Keratinocyte (primary cell): ENCODE data around the gene MTUS2. TPM values are rescaled to one million over a fixed set of nuclear protein-coding genes. Genes with fewer than 3 reads are reported as not detected.

ENCODE experiments used
- DNase-seq: peaks from one replicate; pipeline ENCODE4 v3.0.0-alpha.2; 2011; ENCODE audit warnings: low read depth, missing footprints, low spot score
- FAIRE-seq: peaks from 2 replicates; lab custom pipeline; 2011; peaks lifted over from hg19 to GRCh38; lab: Jason Lieb, UNC
- H2AFZ ChIP-seq: 2 replicates; pipeline ENCODE4 v1.6.0; 2012; ENCODE audit warnings: low read length, control low read depth, inconsistent platforms; ENCODE audit not compliant: control insufficient read depth
- H3K27ac ChIP-seq: 2 replicates; pipeline ENCODE4 v1.5.1; 2011; ENCODE audit warnings: low read length; ENCODE audit not compliant: control insufficient read depth, insufficient read depth
- H3K27me3 ChIP-seq: 3 replicates; pipeline ENCODE4 v1.6.0; 2011; ENCODE audit warnings: low read length; ENCODE audit not compliant: control insufficient read depth, insufficient read depth; ENCODE audit errors: extremely low read depth
- H3K36me3 ChIP-seq, 2 experiments: 2 replicates in 1 of 2; 3 replicates in 1 of 2; pipeline ENCODE4 v1.5.1; 2011; ENCODE audit warnings: low read length in 2 of 2, mild to moderate bottlenecking in 1 of 2; ENCODE audit not compliant: control insufficient read depth in 2 of 2, insufficient read depth in 2 of 2; ENCODE audit errors: extremely low read depth in 1 of 2
- H3K4me1 ChIP-seq: 3 replicates; pipeline ENCODE4 v1.5.1; 2011; ENCODE audit warnings: low read length; ENCODE audit not compliant: control insufficient read depth, insufficient read depth; ENCODE audit errors: extremely low read depth
- H3K4me2 ChIP-seq: 3 replicates; pipeline ENCODE4 v1.6.0; 2011; ENCODE audit warnings: low read depth, low read length; ENCODE audit not compliant: control insufficient read depth, insufficient read depth; ENCODE audit errors: extremely low read depth
- H3K4me3 ChIP-seq, 3 experiments: fragments of 200-600 bp in 1 of 3; sonication (generic) in 1 of 3; 2 replicates in 2 of 3; 3 replicates in 1 of 3; pipeline ENCODE4 v1.5.1; 2011 to 2016; ENCODE audit warnings: low read length in 3 of 3, mild to moderate bottlenecking in 3 of 3, control low read depth in 2 of 3, inconsistent platforms in 1 of 3, low read depth in 1 of 3, mixed read lengths in 1 of 3, mixed run types in 1 of 3, moderate library complexity in 1 of 3; ENCODE audit not compliant: control insufficient read depth in 2 of 3, insufficient read depth in 2 of 3; ENCODE audit errors: extremely low read depth in 1 of 3
- H3K79me2 ChIP-seq: 2 replicates; pipeline ENCODE4 v1.6.0; 2012; ENCODE audit warnings: low read length; ENCODE audit not compliant: control insufficient read depth, insufficient read depth
- H3K9ac ChIP-seq: 3 replicates; pipeline ENCODE4 v1.6.0; 2011; ENCODE audit warnings: low read length; ENCODE audit not compliant: control insufficient read depth, insufficient read depth; ENCODE audit errors: extremely low read depth
- H3K9me1 ChIP-seq: 3 replicates; pipeline ENCODE4 v1.6.0; 2011; ENCODE audit warnings: low read length; ENCODE audit not compliant: control insufficient read depth, insufficient read depth; ENCODE audit errors: extremely low read depth
- H3K9me3 ChIP-seq: 2 replicates; pipeline ENCODE4 v1.5.1; 2012; ENCODE audit warnings: low read depth, low read length; ENCODE audit not compliant: control insufficient read depth
- H4K20me1 ChIP-seq: 3 replicates; pipeline ENCODE4 v1.6.0; 2011; ENCODE audit warnings: low read length; ENCODE audit not compliant: control insufficient read depth, insufficient read depth; ENCODE audit errors: extremely low read depth
- CTCF ChIP-seq, 3 experiments: IDR thresholded peaks in 1 of 3; conservative IDR thresholded peaks in 1 of 3; optimal IDR thresholded peaks in 1 of 3; 2 replicates in 2 of 3; 3 replicates in 1 of 3; pipeline versions ENCODE3 to v1.5.1; 2011; ENCODE audit warnings: low read length in 3 of 3, mild to moderate bottlenecking in 3 of 3, moderate library complexity in 2 of 3, control low read depth in 1 of 3, inconsistent platforms in 1 of 3; ENCODE audit not compliant: insufficient read depth in 2 of 3; ENCODE audit errors: extremely low read depth in 1 of 3
- EZH2 ChIP-seq: IDR thresholded peaks from one replicate; pipeline ENCODE4 v1.6.1; 2012; ENCODE audit warnings: inconsistent platforms, mild to moderate bottlenecking, low read length, moderate library complexity
- dilution Hi-C: fragments of 300-500 bp; cut with MboI; formaldehyde crosslinking; loops from one replicate; pipeline ENCODE4 v1.7.0; 2020; ENCODE audit warnings: low sequenced_read_pairs; ENCODE audit not compliant: extremely low pct_ligation_motif_present
- polyA plus RNA-seq, 5 experiments: library from polyadenylated mRNA; depleted of rRNA in 3 of 5; stranded (reverse) in 3 of 5; stranded (forward) in 1 of 5; unstranded in 1 of 5; fragments of >200 nt; gene quantifications; 1 replicate in 1 of 5; 2 replicates in 3 of 5; 3 replicates in 1 of 5; pipeline versions ENCODE4 v1.2.1 to v1.2.3, GENCODE V29; 2011 to 2012; ENCODE audit warnings: missing spikeins in 2 of 5, low read depth in 1 of 5, low replicate concordance in 1 of 5

The MTUS2 gene
- polyA plus RNA-seq, 1 donor (not counting 4 experiments of a cell fraction or from before 2014, with no cell fraction given) = 0.17 TPM

GRCh38 chr13:29239653-29240525 lies 419.8 kb downstream of the MTUS2 start:
- Histone ChIP-seq H3K9ac (no peak overlapping the region), H3K4me2 (no peak overlapping the region), H3K9me3 (no peaks in the 10 kb centered on the region), H3K4me3 (no peak overlapping the region), H2AFZ (no peak overlapping the region), H3K27ac (no peak overlapping the region), H3K4me1 (no peaks in the 10 kb centered on the region), H3K27me3 (no peaks in the 10 kb centered on the region), H3K9me1 (no peaks in the 10 kb centered on the region), H3K79me2 (no peaks in the 10 kb centered on the region), H3K36me3 (no peaks in the 10 kb centered on the region), H4K20me1 (no peaks in the 10 kb centered on the region)
- TF ChIP-seq EZH2 = no peak
- no peak for TF ChIP-seq CTCF (optimal IDR thresholded peaks at IDR 0.05 in 1 of 3, IDR thresholded peaks at IDR 0.05 in 1 of 3, conservative IDR thresholded peaks at IDR 0.05 in 1 of 3; ENCODE audit: extremely low read depth in 1 of 3, insufficient read depth in 2 of 3, low read length in 3 of 3)
- dilution Hi-C loops = no loop called here
- DNase-seq (no peak), FAIRE-seq (no peak)

DNA sequence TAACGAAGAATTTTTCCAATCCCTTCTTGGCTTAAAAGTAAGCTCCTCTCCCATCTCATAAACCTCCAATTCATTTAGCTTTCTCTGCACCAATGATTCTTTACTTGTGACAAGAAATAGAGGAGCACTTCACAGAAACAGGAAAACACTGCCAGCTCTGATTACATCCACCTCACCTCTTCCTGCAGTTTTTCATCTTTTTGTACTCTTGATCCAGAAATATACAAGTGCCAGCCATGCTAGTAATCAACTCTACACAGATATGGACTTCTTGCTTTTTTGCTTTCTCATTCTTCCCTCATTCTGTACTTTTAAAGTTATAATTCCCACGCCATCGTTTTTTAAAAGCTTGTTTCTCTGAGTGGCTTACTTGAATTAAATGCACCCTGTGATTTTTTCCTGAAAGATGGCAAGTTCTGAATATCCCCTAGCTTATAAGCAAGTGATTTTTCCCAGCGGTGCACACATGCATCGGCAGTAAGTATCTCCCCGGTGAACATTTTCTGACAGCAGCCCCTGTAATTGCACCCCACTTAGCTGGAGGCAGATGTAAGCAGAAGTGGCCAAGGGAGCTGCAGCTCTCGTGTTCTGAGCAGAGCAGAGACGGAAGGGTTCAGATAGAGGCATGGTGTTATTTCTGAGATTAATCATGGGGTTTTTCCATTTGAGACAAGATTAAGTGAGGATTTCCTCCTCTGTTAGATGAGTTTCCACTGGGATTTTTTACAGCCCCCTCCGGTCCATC lies 434.7 kb downstream of the MTUS2 start:
- FAIRE-seq = no peak
- dilution Hi-C loops = no loop called here

More for the DNA sequence above, 434.7 kb downstream of the MTUS2 start:
- H3K4me2 ChIP-seq = no peak overlapping the region
- H3K27ac ChIP-seq = no peak overlapping the region
- H4K20me1 ChIP-seq = no peaks in the 10 kb centered on the region
- H3K36me3 ChIP-seq = no peaks in the 10 kb centered on the region
- no peak for DNase-seq
- no peak overlapping the region for H3K4me3 ChIP-seq
- no peaks in the 10 kb centered on the region for H3K4me1 ChIP-seq
- H3K9me1 ChIP-seq = no peaks in the 10 kb centered on the region
- H3K27me3 ChIP-seq = no peaks in the 10 kb centered on the region
- H3K9ac ChIP-seq = no peak overlapping the region
- H2AFZ ChIP-seq = no peak overlapping the region
- no peak for TF ChIP-seq CTCF (optimal IDR thresholded peaks at IDR 0.05 in 1 of 3, IDR thresholded peaks at IDR 0.05 in 1 of 3, conservative IDR thresholded peaks at IDR 0.05 in 1 of 3; ENCODE audit: extremely low read depth in 1 of 3, insufficient read depth in 2 of 3, low read length in 3 of 3)
- no peak for TF ChIP-seq EZH2
- H3K9me3 ChIP-seq = no peaks in the 10 kb centered on the region
- H3K79me2 ChIP-seq = no peaks in the 10 kb centered on the region
